BE2C (cell line): Measurements from ENCODE around the gene NFAM1.

Experiments used
- DNase-seq: peaks from one replicate; pipeline ENCODE4 v3.0.0-alpha.2; 2020
- H3K27me3 ChIP-seq: fragments of 250-450 bp; sonication (Bioruptor Pico); 2 replicates; pipeline ENCODE4 v1.5.1; 2020; ENCODE audit warnings: mild to moderate bottlenecking
- H3K36me3 ChIP-seq: fragments of 250-450 bp; sonication (Bioruptor Pico); 2 replicates; pipeline ENCODE4 v1.5.1; 2020; ENCODE audit warnings: mild to moderate bottlenecking
- H3K4me1 ChIP-seq: fragments of 250-450 bp; sonication (Bioruptor Pico); 2 replicates; pipeline ENCODE4 v1.5.1; 2020
- H3K4me3 ChIP-seq: 2 replicates; pipeline ENCODE4 v1.5.1; 2011; ENCODE audit warnings: low read depth, low read length
- H3K9me3 ChIP-seq: fragments of 250-450 bp; sonication (Bioruptor Pico); 2 replicates; pipeline ENCODE4 v1.5.1; 2020
- TF ChIP-seq, protein P1 (sequence below): IDR thresholded peaks from 2 replicates; pipeline ENCODE4 v1.5.1; 2012; ENCODE audit warnings: mild to moderate bottlenecking, low read depth, low read length

NFAM1 gene

DNA sequence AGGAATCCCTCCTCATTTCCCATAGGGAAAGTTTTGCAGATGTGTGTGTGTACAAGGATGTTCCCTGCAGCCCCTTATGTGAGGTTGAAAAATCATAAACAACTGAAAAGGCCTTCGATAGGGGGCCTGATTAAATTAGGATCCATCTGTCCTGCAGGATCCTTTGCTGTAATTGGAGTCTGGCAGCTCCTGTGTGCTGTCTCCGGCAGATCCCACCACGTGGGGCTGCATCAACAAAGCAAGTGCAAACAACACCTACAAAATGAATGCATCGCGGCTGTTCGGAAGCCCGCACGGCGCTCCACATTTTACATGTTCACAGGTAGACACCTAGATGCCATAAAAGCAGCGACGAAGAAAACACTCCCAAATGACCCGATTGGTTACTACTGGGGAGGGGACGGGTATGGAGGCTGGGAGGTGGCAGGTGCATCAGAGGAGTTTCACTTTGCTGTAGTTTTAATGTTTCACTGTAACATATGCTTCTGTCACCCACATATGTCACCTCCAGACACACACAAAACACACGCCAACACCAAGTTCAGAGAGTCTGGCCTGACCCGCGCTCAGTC is 52.2 kb downstream of the NFAM1 start:
- peak; percentile 54 for DNase-seq
- H3K27me3 ChIP-seq, result no peaks in the 10 kb centered on the region

DNA sequence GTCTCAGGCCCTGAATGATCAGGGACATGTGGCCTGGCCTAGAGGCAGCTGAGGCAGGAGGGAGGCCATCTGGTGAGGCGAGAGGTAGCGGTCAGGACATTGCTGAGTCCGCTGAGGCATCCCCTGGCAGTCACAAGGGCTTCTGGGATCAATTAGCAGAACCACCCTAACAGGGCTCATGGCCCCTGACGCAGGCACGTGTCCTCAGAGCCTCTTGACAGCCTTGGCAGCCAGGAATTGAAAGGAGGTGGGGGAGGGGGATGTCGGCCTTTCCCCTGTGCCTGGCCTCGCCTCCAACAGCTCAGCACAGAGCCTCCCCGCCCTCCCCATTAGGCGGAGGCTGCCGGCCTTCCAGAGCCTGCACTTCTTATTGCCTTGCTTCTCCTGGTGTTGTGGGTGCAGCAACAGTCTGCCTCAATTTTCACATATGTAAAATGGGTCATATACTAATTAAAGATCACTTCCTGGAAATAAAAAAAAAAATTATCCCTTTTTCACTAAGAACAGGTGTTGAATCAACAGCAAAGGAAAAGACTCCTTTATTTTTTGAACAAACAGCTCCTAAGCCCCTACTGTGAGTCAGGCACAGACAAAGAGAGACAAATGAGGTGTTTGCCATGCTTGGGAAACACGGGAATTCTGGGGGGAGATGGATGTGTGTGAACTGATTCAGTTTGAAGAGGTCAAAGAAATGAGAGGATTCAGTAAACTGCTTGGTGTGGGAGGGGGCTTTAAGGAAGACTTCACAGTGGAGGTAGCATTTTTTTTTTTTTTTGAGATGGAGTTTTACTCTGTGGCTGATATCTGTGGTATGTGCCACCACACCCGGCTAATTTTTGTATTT is 55.3 kb downstream of the NFAM1 start:
- Histone ChIP-seq H3K9me3 (no peaks in the 10 kb centered on the region), H3K36me3 (no peaks in the 10 kb centered on the region), H3K4me3 (no peak overlapping the region), H3K4me1 (peaks cover 30% of the 10 kb centered on the region), H3K27me3 (no peaks in the 10 kb centered on the region)
- DNase-seq, result peak; percentile 90
- TF ChIP-seq, protein P1, sequence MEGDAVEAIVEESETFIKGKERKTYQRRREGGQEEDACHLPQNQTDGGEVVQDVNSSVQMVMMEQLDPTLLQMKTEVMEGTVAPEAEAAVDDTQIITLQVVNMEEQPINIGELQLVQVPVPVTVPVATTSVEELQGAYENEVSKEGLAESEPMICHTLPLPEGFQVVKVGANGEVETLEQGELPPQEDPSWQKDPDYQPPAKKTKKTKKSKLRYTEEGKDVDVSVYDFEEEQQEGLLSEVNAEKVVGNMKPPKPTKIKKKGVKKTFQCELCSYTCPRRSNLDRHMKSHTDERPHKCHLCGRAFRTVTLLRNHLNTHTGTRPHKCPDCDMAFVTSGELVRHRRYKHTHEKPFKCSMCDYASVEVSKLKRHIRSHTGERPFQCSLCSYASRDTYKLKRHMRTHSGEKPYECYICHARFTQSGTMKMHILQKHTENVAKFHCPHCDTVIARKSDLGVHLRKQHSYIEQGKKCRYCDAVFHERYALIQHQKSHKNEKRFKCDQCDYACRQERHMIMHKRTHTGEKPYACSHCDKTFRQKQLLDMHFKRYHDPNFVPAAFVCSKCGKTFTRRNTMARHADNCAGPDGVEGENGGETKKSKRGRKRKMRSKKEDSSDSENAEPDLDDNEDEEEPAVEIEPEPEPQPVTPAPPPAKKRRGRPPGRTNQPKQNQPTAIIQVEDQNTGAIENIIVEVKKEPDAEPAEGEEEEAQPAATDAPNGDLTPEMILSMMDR, result no peak

More for the DNA sequence above, 52.2 kb downstream of the NFAM1 start:
- H3K4me3 ChIP-seq, result no peak overlapping the region
- peaks cover 30% of the 10 kb centered on the region for H3K4me1 ChIP-seq
- TF ChIP-seq, protein P1, result no peak
- H3K36me3 ChIP-seq, result no peaks in the 10 kb centered on the region
- no peaks in the 10 kb centered on the region for H3K9me3 ChIP-seq

DNA sequence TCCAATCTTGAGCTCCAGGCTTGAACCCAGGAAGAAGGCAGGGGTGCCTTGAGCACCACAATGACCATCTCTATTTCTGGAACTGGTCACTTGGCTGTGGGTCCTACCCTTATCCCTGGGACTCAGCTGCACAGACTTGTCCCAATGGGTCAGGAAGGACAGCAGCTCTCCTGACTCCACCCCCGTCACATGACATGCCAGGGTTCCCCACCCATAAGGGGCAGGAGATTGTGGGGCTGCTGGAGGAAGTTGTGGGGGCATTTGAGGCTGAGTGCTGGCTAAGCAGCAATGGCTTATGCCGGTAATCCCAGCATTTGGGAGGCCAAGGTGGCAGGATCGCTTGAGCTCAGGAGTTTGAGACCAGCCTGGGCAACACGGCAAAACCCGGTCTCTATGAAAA is 56.2 kb downstream of the NFAM1 start:
- H3K4me1 ChIP-seq, result peaks cover 27% of the 10 kb centered on the region
- TF ChIP-seq, protein P1, result no peak
- no peak overlapping the region for H3K4me3 ChIP-seq
- no peaks in the 10 kb centered on the region for H3K9me3 ChIP-seq
- DNase-seq, result no peak
- H3K27me3 ChIP-seq, result no peaks in the 10 kb centered on the region
- H3K36me3 ChIP-seq, result no peaks in the 10 kb centered on the region

DNA sequence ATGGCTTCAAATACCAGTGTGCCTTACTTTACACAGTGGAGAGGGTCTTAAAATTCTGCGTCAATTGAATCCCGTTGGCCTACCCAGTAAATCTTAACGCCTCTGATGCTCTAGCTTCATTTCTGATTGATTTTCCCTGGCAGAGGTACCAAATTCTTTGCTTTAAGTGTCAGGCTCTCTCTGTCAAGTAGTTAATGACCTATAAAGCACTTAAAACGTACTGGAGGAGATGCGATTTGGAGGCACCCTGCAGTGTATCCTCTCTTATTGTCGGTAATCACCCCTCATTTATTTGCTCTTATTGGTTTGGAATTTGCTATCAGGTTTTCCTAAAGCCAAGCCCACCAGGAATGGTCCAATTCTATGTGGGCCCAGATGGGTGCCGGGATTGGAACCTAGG is 59.2 kb downstream of the NFAM1 start:
- peaks cover 6% of the 10 kb centered on the region; the same call in 1 of the 2 replicates for H3K27me3 ChIP-seq
- H3K36me3 ChIP-seq, result no peaks in the 10 kb centered on the region
- no peak overlapping the region for H3K4me3 ChIP-seq
- DNase-seq, result no peak
- TF ChIP-seq, protein P1, result no peak
- H3K9me3 ChIP-seq, result no peaks in the 10 kb centered on the region
- peaks cover 13% of the 10 kb centered on the region; the same call in 1 of the 2 replicates for H3K4me1 ChIP-seq

DNA sequence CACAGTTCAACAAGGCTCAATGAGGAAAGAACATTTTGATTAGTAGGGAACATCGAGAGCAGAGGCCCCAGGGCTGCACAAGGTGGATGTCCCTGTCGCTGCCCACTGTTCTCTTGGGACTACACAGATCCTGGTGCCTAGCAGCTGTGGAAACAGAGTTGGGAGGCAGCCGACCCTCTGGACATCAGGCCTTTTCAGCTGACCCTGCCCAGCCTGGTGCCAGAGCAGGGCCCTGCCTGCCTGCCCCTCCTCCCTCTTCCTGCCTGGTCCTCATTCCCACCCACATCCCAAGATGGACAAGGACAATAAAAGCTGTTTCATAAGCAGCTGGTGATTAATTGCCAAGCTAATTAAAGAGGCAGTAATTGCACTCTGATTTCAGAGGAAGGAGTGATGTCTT is 60.7 kb downstream of the NFAM1 start:
- Histone ChIP-seq H3K4me3 (no peak overlapping the region), H3K27me3 (peaks cover 6% of the 10 kb centered on the region; the same call in 1 of the 2 replicates), H3K9me3 (no peaks in the 10 kb centered on the region), H3K36me3 (no peaks in the 10 kb centered on the region), H3K4me1 (0 out of 2 replicates have a peak, but pooled peaks cover 6% of the 10 kb centered on the region)
- TF ChIP-seq, protein P1, result no peak
- DNase-seq, result no peak

DNA sequence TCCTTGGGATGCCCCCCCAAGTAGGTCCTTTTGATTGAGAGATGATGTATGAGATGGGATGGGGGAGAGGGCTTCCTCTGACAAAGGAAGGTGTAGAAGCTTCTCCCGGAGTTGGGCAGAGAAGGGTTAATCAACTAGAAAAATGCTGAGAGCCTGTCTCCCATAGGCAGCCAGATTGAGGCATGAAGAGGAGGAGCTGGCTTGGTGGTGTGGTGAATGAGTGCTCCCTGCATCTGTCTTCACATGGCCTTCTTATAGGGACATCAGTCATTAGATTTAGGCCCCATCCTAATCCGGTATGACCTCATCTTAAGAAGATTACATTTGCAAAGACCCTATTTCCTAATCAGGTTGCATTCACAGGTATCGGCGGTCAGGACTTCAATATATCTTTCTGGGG is 61.1 kb downstream of the NFAM1 start:
- Histone ChIP-seq H3K4me3 (no peak overlapping the region), H3K4me1 (0 out of 2 replicates have a peak, but pooled peaks cover 5% of the 10 kb centered on the region), H3K9me3 (no peaks in the 10 kb centered on the region), H3K36me3 (no peaks in the 10 kb centered on the region), H3K27me3 (peaks cover 6% of the 10 kb centered on the region; the same call in 1 of the 2 replicates)
- TF ChIP-seq, protein P1, result no peak
- DNase-seq, result no peak
